ENCODE results near the gene NYAP2.

GRCh38 chr2:225466891-225467604 lies 67.5 kb downstream of the NYAP2 start:
- TF ChIP-seq EP300 (IDR thresholded peaks at IDR 0.05; ENCODE audit: borderline replicate concordance) (no peak), TCF12 (IDR thresholded peaks at IDR 0.05; ENCODE audit: low read depth) (no peak), TEAD4 (IDR thresholded peaks at IDR 0.05) (no peak)

Data from Ishikawa (cell line).